Fibroblast of skin of left biceps (primary cell): Measurements from ENCODE around the gene ESRP2.

ENCODE experiments used
- DNase-seq, 2 experiments: peaks; one replicate each; pipeline ENCODE4 v3.0.0-alpha.2; 2013; ENCODE audit warnings: low read depth in 2 of 2

The ESRP2 gene

DNA sequence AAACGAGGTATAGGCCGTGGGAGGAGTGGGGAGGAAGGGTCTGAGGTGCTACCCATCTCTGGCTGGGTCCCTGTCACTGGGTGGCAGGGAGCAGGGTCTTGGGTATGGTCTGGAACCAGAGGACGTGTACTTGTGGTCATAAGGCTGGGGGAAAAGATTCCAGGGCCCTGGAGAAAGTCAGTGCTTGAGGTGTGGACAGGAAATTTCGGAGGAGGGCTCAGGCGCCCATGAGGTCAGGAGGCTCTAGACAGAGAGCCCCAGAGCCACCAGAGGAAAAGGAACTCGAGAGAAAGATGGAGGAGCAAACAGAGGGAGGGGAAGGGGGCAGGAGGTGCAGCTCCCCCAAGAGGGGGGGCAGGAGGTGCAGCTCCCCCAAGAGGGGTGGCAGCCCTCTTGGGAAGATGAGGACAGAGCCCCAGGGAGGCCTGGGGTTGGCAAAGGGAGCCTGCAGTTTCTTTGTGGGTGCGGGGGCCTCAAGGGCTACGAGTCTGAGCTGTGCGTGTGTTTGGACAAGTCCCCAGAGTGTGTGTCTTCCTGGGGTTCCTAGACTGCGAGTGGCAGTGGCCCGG is 27.7 kb upstream of the ESRP2 start:
- no peak for DNase-seq

DNA sequence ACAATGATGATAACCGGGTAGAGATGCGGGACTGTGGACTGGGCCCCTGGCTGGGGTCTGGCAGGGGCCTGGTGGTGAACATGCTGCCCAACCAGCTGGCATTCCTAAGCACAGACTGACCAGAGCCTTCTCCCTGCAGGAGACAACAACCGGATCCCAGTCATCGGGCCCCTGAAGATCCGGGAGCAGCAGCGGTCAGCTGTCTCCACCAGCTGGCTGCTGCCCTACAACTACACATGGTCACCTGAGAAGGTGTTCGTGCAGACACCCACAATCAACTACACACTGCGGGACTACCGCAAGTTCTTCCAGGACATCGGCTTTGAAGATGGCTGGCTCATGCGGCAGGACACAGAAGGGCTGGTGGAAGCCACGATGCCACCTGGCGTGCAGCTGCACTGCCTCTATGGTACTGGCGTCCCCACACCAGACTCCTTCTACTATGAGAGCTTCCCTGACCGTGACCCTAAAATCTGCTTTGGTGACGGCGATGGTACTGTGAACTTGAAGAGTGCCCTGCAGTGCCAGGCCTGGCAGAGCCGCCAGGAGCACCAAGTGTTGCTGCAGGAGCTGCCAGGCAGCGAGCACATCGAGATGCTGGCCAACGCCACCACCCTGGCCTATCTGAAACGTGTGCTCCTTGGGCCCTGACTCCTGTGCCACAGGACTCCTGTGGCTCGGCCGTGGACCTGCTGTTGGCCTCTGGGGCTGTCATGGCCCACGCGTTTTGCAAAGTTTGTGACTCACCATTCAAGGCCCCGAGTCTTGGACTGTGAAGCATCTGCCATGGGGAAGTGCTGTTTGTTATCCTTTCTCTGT is 23.3 kb upstream of the ESRP2 start:
- DNase-seq, result no peak

DNA sequence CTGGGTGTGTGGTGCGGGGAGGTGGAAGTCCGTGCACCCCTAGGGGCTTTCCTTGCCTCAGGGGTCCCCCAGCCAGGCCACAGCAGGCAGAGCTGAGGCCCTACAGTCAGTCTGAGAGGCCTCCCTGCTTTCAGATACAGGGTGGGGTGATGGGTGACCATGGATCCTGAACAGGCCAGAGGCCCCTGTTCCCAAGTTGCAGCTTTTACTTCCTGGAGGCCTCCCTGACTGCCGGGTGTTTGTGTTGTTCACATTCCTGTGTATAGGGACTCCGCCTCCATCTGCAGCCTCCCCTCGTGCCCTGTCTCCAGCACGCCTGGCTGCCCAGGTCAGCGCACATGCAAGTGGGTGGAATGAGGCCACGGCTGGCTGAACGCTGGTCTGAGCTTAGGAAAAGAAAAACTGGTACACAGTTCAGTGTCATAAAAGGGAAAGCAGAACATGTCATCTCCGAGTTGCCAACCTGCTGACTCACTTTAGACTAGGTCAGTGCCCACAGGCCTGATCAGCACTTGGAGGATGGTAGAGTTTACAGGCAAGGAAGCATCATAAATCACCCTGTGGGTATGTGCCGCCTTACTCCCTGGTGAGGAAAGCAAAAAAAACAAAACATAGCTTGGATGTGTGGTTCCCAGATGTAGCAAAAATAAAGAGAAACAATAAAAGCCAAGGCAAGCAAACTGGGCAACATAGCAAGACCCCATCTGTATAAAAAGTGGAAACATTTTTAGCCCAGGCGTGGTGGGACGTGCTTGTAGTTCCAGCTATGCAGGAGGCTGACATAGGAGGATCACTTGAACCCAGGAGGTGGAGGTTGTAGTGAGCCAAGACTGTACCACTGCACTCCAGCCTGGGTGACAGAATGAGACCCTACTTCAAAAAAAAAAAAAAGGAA is 22.2 kb upstream of the ESRP2 start:
- no peak for DNase-seq

DNA sequence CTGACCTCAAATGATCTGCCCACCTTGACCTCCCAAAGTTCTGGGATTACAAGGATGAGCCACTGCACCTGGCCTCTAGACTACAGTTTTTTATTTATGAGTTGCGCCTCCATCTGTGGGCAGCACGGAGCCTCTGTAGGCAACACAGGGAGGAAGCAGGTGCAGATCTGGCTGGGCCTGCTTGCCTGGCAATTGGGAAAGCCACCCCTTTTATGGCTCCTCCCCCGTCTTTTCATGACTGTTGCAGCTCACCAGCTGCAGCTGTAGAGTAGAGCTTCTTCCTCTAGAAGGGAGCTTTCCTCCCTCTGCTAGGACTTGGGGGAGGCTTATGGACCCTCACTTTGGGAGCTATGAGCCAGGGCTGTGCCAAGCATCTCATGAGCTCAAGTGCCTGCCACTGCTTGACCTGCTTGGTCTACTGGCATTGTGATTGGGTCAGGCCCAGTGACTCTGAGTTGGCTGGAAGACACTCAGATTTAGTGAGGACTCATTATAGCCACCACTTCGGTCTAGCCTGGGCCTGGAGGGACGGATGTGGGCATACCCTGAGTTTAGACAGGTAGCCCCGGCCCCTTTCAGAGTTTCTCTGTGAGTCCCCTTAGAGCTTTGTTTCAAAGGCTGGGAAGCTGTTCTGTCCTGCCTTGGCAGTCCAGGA is 21.5 kb upstream of the ESRP2 start:
- no peak for DNase-seq

DNA sequence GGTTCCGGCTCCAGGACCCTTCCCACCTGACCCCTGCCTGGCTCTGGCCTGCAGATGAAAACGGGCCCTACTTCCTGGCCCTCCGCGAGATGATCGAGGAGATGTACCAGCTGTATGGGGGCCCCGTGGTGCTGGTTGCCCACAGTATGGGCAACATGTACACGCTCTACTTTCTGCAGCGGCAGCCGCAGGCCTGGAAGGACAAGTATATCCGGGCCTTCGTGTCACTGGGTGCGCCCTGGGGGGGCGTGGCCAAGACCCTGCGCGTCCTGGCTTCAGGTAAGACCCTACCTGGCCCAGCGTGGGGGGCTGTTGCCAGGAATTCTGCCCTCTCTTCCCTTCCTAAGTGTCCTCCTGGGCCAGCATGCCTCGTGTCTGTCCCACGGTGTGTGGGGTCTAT is 19.8 kb upstream of the ESRP2 start:
- DNase-seq, result no peak

DNA sequence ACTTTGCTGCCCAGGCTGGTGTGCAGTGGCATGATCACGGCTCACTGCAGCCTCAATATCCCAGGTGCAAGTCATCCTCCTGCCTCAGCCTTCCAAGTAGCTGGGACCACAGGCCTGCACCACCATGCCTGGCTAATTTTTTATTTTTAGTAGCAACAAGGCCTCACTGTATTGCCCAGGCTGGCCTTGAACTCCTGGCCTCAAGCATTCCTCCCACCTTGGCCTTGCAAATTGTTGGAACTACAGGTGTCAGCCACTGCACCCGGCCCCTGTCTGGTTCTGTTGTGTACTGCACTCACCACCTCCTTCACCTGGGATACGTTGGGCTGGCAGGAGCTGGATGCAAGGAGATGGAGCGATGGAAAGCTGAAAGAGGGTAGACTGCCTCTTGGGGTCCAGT is 17.8 kb upstream of the ESRP2 start:
- no peak for DNase-seq

DNA sequence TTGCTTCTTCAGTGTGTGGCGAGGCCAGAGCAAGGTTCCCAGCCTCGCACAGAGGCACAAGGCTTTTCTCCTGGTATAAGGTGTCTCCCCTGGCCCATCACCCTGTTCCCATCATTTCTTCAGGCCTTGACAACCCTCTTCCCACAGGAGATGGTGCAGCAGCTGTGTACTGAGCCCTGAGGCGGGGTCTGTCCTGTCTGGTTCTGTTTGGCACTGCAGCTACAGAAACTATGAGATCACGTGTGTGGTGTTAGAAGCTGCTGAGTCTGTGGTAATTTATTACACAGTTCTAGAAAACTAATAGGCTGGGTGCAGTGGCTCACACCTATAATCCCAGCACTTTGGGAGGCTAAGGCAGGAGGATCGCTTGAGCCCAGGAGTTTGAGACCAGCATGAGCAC is 16.5 kb upstream of the ESRP2 start:
- DNase-seq, result no peak

DNA sequence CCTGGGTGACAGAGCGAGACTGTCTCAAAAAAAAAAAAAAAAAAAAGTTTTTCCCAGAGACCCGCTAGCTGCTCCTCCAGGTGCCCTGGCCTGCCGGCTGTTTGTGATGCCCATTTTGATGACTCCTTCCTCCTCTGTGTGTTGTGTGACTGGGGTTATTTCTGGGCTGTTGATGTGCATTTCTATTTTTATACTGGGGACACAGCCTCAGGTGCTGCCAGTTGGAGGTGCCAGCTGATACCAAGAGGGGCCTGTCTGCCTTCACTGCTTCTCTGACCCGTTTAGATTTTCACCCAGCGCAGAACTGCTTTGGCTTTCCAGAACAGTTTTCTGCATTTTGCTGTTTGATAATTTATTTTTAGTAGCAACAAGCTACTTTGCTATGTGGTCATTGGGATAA is 15.9 kb upstream of the ESRP2 start:
- no peak for DNase-seq

DNA sequence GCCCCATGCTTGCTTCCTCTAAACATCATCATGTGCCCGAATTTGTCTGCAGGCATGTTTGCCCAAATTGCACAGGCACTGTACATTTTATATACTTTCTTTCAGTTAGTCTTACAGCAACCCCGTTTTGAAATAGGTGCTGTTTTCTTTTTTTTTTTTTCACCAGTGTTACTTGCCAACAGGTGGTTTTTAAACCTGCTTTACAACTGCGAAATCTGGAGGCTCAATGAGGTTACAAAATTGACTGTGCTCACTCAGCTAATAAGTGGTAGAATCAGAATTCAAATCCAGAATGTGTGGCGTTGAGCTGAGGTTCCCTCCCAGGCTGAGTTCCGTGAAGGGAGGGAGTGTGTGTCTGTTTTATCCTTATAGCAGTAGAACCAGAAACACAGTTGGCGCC is 15.0 kb upstream of the ESRP2 start:
- DNase-seq, result no peak

DNA sequence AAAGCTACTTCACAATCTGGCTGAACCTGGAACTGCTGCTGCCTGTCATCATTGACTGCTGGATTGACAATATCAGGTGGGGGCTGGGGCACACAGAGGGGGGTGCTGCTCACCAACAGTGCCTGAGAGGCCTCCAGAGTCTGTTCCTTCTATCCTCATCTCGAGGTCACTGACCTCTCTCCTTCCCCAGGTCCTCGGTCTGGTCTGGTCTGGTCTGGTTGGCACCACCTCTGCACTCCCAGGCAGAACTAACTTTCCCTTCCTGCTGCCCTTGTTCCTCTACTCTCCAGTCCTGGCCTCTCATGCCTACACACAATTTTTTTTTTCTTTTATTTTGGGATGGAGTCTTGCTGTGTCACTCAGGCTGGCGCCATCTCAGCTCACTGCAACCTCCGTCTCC is 13.4 kb upstream of the ESRP2 start:
- no peak for DNase-seq

DNA sequence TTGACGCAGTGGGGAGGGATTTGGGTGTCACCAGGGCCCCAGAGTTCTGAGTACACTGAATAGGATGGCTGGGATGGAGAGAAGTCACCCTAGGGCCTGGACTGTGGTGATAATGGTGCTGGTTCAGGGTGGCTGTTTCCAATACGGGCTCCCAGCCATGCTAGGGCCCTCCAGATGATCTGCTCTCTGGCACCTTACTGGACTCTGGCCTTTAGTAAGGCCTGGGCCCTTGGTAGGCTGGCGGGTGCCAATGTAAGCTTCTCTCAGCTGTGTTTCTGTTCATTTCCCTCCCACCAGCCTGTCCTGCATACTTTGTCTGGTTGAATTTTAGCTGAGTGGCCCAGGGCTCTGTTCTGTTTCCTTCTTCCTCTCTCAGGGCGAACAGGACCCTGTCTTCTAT is 12.0 kb upstream of the ESRP2 start:
- DNase-seq, result no peak

DNA sequence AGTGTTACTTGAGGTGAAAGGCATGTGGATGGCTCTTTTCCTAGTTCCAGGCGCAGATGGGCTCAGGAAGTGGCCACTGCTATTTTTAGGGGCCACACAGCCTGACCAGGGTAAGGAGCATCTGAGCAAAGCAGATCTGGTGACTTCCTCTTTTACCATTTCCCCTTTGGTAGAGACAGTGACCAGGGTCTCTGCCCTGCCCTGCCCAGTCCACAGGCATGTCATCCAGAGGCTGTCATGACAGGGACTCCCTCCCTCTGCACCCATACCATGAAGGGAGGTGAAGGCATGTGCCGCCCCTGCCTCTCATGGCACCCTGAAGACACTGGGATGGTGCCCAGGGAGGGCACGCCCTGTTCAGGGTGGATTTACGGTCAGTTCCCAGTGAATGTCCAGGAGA is 11.5 kb upstream of the ESRP2 start:
- no peak for DNase-seq

DNA sequence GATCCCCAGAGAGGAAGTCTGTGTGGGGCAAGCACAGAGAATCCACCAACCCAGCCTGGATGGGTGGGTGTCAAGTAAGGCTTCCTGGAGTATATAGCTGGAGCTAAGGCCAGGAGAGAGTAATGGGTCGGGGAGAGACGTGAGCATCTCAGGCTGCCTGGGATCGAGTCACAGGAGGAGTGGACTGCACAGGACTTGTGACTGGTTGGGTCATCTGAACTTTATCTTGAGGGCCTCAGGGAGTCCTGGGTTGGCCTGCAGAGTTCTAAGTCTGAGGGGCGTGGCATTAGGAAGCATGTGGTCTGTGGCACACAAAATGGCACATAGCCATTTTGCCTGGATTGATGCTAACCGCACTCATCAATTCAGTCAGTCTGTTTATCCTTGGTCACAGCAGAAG is 10.7 kb upstream of the ESRP2 start:
- no peak for DNase-seq

DNA sequence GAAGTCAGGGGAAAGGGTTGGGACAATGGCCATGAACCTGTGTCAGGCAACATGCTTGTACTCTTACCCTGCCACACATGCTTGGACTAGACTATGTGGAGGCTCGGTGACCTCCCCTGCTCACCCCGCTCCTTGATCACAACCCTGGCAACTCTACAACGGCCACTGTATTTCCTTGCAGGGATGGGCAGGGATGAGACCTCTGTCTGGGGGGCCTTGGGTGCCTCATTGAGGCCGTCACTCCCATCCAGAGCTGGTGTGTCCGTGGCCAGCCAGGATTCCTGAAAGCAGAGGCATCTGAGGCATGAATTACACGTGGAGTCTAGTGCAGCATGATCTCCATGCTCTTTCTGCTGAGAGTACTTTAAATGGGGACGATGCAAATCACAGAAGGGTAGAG is 10.2 kb upstream of the ESRP2 start:
- no peak for DNase-seq

DNA sequence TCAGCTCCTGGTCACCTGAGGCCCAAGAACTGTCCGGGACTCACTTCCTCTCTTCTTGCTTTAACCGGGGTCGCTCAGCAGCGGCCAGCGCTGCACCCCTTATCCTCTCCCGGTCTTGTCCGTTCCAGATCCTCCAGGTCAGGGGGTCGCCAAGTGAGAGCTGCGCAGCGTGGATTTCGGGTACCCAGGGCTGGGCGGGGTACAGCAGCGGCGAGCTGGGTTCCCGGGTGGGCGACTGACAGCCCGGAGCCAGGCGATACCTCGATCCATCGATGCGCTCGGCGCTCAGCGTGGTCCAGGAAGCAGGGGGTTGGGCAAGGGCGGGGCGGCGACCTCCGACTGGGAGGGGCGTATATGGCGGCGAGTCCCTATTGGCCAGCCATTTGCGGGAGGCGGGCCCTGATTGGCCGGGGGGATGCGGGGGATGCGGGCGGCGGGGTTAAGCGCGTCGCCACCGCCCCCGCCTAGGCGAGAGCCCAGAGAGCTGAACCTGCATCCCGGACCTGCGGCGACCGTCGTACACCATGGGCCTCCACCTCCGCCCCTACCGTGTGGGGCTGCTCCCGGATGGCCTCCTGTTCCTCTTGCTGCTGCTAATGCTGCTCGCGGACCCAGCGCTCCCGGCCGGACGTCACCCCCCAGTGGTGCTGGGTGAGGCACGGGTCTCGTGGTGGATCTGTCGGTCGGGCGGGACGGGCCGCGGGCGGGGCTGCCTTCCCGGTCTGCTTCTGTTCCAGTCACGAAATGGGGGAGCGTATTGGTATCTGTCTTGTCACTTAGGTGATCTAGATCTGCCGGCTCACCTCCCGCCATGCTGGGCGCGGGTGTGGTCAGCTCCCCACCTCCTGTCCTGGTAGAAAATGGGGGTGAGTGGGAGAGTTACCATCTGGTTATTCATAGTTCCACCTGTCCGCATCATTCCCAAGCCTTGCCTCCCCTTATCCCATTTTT is 9.3 kb upstream of the ESRP2 start, which contains the start of gene PLA2G15:
TSS of gene PLA2G15 (plus strand) at position 471 of the 951 bp plus-strand sequence. CDS start at position 525, 54 bp downstream.
- peak; percentile 81 to 87 for DNase-seq

DNA sequence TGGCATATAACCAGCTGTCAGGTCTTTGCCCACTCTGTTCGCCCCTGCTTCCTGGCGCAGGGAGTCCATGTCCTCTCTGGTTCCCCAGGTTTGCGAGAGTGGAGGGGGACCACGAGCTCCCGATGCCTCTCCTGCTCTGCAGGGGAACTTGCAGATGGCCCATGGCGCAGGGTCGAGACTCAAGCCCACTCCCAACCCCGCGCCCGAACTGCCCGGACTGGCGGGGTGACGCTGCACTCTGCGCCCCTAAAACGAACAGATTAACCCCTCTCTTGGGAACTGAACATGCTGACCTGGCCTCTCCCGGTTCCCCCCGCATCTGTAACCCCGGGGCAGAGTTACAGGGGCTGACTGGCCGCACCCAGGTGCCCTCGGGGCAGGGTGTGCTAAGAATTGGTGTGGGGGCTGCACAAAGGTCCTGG is 8.6 kb upstream of the ESRP2 start:
- DNase-seq, result no peak

DNA sequence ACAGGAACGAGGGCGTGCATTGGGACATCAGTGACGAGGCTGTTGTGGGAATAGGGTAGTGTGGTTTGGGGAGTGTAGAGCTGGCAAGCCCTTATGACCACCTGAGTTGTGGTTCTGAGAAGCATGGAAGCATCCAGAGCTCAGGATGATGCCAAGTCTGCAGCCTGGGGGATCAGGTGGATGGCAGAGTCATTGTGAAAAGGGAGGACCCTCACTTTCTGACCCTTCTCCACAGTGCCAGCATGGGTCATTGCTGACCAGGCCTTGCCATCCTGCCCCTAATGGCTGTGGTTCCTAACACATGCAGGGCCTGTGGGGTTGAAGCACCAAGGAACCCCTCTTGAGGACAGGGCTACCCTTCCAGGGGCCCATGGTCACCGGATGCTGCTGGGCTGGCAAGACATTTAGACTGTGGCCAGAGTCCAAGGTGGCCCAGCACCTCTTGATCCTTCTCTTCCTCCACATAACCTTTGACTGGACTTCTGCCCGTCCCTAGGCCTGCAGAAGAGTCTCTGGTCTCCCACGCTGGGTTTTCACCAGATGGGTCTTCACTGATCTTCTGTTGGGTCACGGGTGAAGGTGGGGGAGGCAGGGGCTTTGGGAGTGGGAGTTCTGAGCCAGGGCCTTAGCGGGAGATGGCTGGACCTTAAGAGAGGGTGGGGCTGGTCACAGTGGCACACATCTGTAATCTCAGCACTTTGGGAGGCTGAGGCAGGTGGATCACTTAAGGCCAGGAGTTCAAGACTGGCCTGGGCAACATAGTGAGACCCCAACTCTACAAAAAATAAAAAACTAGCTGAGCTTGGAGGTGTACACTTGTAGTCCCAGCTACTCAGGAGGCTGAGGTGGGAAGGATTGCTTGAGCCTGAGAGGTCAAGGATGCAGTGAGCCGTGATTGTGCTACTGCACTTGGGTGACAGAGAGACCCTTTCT is 7.3 kb upstream of the ESRP2 start:
- no peak for DNase-seq

DNA sequence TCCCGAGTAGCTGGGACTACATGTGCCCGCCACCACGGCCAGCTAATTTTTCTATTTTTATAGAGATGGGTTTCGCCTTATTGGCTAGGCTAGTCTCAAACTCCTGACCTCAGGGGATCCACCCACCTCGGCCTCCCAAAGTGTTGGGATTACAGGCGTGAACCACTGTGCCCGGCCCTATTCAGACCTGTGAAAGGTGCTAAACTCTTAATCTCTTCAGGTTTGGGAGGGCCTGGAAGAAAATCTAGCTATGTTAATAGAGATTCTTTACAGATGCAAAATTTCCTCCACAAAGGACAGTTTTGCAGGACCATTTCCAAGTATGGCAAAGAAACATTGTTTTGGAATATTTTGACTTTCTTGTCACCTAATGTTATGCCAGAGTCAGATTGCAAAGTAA is 6.2 kb upstream of the ESRP2 start:
- no peak for DNase-seq

DNA sequence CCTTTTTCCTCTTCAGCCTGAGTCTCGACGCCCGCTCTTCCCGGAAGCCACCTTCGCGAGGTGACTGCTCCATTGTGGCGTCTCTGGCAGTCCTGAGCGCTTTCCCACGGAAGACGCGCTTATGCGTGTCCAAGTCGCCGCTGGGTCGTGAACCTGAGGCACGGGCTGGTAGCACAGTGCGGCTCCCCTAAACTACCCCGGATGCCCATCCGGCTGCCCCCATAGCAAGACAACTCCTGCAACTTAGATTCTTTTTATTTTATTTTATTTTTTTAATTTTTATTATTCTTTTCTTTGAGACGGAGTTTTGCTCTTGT is 2.1 kb upstream of the ESRP2 start:
- DNase-seq, result no peak
